Fibroblast of lung (primary cell): ENCODE results near the gene SDK1. TPM values are rescaled to one million over a fixed set of nuclear protein-coding genes. Genes with fewer than 3 reads are reported as not detected.

Experiments used
- DNase-seq, 2 donors: peaks; one replicate each; pipeline versions ENCODE4 v3.0.0 to v3.0.0-alpha.2; 2010; ENCODE audit warnings: low read depth in 2 of 2
- H2AFZ ChIP-seq: 2 replicates; pipeline ENCODE4 v1.5.1; 2012; ENCODE audit warnings: low read length, control low read depth, inconsistent platforms
- H3K27ac ChIP-seq: 2 replicates; pipeline ENCODE4 v1.5.1; 2011; ENCODE audit warnings: low read length, control low read depth; ENCODE audit not compliant: insufficient read depth
- H3K27me3 ChIP-seq: 2 replicates; pipeline ENCODE4 v1.5.1; 2011; ENCODE audit warnings: mild to moderate bottlenecking, low read length; ENCODE audit not compliant: control insufficient read depth, insufficient read depth
- H3K36me3 ChIP-seq: 2 replicates; pipeline ENCODE4 v1.5.1; 2011; ENCODE audit warnings: low read length; ENCODE audit not compliant: control insufficient read depth, insufficient read depth
- H3K4me1 ChIP-seq: 2 replicates; pipeline ENCODE4 v1.5.1; 2011; ENCODE audit warnings: low read length; ENCODE audit not compliant: control insufficient read depth, insufficient read depth; ENCODE audit errors: extremely low read depth
- H3K4me2 ChIP-seq: 2 replicates; pipeline ENCODE4 v1.5.1; 2011; ENCODE audit warnings: low read length, control low read depth; ENCODE audit not compliant: insufficient read depth; ENCODE audit errors: extremely low read depth
- H3K4me3 ChIP-seq, 4 experiments: fragments of 200-600 bp in 1 of 4; sonication (generic) in 1 of 4; replicated peaks in 1 of 4; 2 replicates each; pipeline ENCODE4 v1.5.1; 2011 to 2016; ENCODE audit warnings: low read length in 4 of 4, low read depth in 3 of 4, mild to moderate bottlenecking in 3 of 4, control low read depth in 2 of 4, inconsistent platforms in 1 of 4, mixed read lengths in 1 of 4; ENCODE audit not compliant: insufficient read depth in 1 of 4; ENCODE audit errors: control extremely low read depth in 1 of 4
- H3K79me2 ChIP-seq: 2 replicates; pipeline ENCODE4 v1.5.1; 2012; ENCODE audit warnings: mild to moderate bottlenecking, low read length, inconsistent platforms; ENCODE audit not compliant: control insufficient read depth, insufficient read depth
- H3K9ac ChIP-seq: 2 replicates; pipeline ENCODE4 v1.5.1; 2011; ENCODE audit warnings: mild to moderate bottlenecking, low read length, control low read depth; ENCODE audit not compliant: insufficient read depth
- H3K9me3 ChIP-seq: 2 replicates; pipeline ENCODE4 v1.5.1; 2012; ENCODE audit warnings: low read depth, low read length; ENCODE audit not compliant: control insufficient read depth, insufficient read depth
- H4K20me1 ChIP-seq: 2 replicates; pipeline ENCODE4 v1.5.1; 2011; ENCODE audit warnings: low read length; ENCODE audit not compliant: control insufficient read depth, insufficient read depth; ENCODE audit errors: extremely low read depth
- CTCF ChIP-seq, 2 donors: IDR thresholded peaks in 1 of 2; conservative IDR thresholded peaks in 1 of 2; 1 replicate in 1 of 2; 2 replicates in 1 of 2; pipeline ENCODE4 v1.5.1; 2011 to 2012; ENCODE audit warnings: low read length in 2 of 2, control low read depth in 1 of 2, inconsistent platforms in 1 of 2, low read depth in 1 of 2, mild to moderate bottlenecking in 1 of 2
- EZH2 ChIP-seq: IDR thresholded peaks from 2 replicates; pipeline ENCODE4 v1.5.1; 2012; ENCODE audit warnings: low read length, control low read depth, mild to moderate bottlenecking; ENCODE audit errors: missing control alignments
- polyA plus RNA-seq, 2 donors: library from polyadenylated mRNA; depleted of rRNA in 1 of 2; stranded (reverse) in 1 of 2; unstranded in 1 of 2; fragments of >200 nt; gene quantifications; 2 replicates each; pipeline ENCODE4 v1.2.1, GENCODE V29; 2011 to 2012; ENCODE audit warnings: missing spikeins in 1 of 2
- total RNA-seq: library from RNA; depleted of rRNA; stranded (reverse); fragments of >200 nt; gene quantifications from 2 replicates; pipeline ENCODE4 v1.2.1, GENCODE V29; 2014

SDK1 gene
- total and polyA plus RNA-seq, 2 donors (not counting 1 experiment from before 2014, with no cell fraction given) = 1.0 to 8.6 TPM

- DNase-seq = no peak
- no peaks in the 10 kb centered on the region for H3K36me3 ChIP-seq
- TF ChIP-seq CTCF (conservative IDR thresholded peaks at IDR 0.05 in 1 of 2, IDR thresholded peaks at IDR 0.05 in 1 of 2; ENCODE audit: low read depth in 1 of 2, low read length in 2 of 2) (no peak), EZH2 (no peak)
- no peak overlapping the region for H3K4me3 ChIP-seq
- H2AFZ ChIP-seq = no peak overlapping the region
- no peaks in the 10 kb centered on the region for H3K9me3 ChIP-seq
- no peak overlapping the region for H3K27ac ChIP-seq
- H3K27me3 ChIP-seq = no peaks in the 10 kb centered on the region
- H3K4me1 ChIP-seq = no peaks in the 10 kb centered on the region
- no peak overlapping the region for H3K4me2 ChIP-seq
- no peak overlapping the region for H3K9ac ChIP-seq
- H3K79me2 ChIP-seq = no peaks in the 10 kb centered on the region
- no peaks in the 10 kb centered on the region for H4K20me1 ChIP-seq
Measured at GRCh38 chr7:3780525-3780924, 479.5 kb downstream of the SDK1 start.

GRCh38 chr7:3781607-3782006 is 480.6 kb downstream of the SDK1 start:
- Histone ChIP-seq H3K4me3 (no peak overlapping the region), H3K9me3 (no peaks in the 10 kb centered on the region), H3K36me3 (no peaks in the 10 kb centered on the region)

GRCh38 chr7:3787717-3788264 is 486.7 kb downstream of the SDK1 start:
- Histone ChIP-seq H3K4me1 (no peaks in the 10 kb centered on the region), H3K27ac (no peak overlapping the region), H2AFZ (no peak overlapping the region), H3K27me3 (no peaks in the 10 kb centered on the region), H3K9ac (no peak overlapping the region), H3K4me2 (no peak overlapping the region), H3K79me2 (no peaks in the 10 kb centered on the region), H3K36me3 (no peaks in the 10 kb centered on the region), H4K20me1 (no peaks in the 10 kb centered on the region), H3K4me3 (no peak overlapping the region), H3K9me3 (no peaks in the 10 kb centered on the region)
- peak; percentile 11 to 34 for DNase-seq
- no peak for TF ChIP-seq EZH2
- TF ChIP-seq CTCF (conservative IDR thresholded peaks at IDR 0.05 in 1 of 2, IDR thresholded peaks at IDR 0.05 in 1 of 2; ENCODE audit: low read depth in 1 of 2, low read length in 2 of 2) = no peak

More at GRCh38 chr7:3781607-3782006, 480.6 kb downstream of the SDK1 start:
- DNase-seq = no peak
- no peak overlapping the region for H2AFZ ChIP-seq
- H3K27ac ChIP-seq = no peak overlapping the region
- H3K79me2 ChIP-seq = no peaks in the 10 kb centered on the region
- H3K4me1 ChIP-seq = no peaks in the 10 kb centered on the region
- no peak for TF ChIP-seq CTCF (conservative IDR thresholded peaks at IDR 0.05 in 1 of 2, IDR thresholded peaks at IDR 0.05 in 1 of 2; ENCODE audit: low read depth in 1 of 2, low read length in 2 of 2)
- no peak for TF ChIP-seq EZH2
- no peaks in the 10 kb centered on the region for H3K27me3 ChIP-seq
- H4K20me1 ChIP-seq = no peaks in the 10 kb centered on the region
- H3K4me2 ChIP-seq = no peak overlapping the region
- no peak overlapping the region for H3K9ac ChIP-seq
